Measurements from ENCODE around the gene TOP1.

Gene TOP1

GRCh38 chr20:41055679-41056078, 27.1 kb downstream of the TOP1 start:
- Histone ChIP-seq H3K27ac (ENCODE audit: low read length) (no peak overlapping the region), H3K27me3 (ENCODE audit: insufficient read depth, low read length, poor library complexity) (no peaks in the 10 kb centered on the region), H4K20me1 (ENCODE audit: insufficient read depth, low read length) (peaks cover 78% of the 10 kb centered on the region), H3K9me3 (ENCODE audit: insufficient read depth, low read length, severe bottlenecking) (no peaks in the 10 kb centered on the region), H3K4me3 (ENCODE audit: low read depth in 1 of 2, low read length in 2 of 2) (no peak overlapping the region), H3K4me1 (ENCODE audit: insufficient read depth, low read length) (no peaks in the 10 kb centered on the region), H3K79me2 (ENCODE audit: insufficient read depth, low read length) (peaks cover 100% of the 10 kb centered on the region), H2AFZ (ENCODE audit: low read depth, low read length) (no peak overlapping the region), H3K36me3 (ENCODE audit: insufficient read depth, low read length) (peaks cover 13% of the 10 kb centered on the region; the same call in 1 of the 2 replicates), H3K9ac (ENCODE audit: low read depth, low read length) (no peak overlapping the region), H3K4me2 (ENCODE audit: insufficient read depth, low read length) (no peak overlapping the region)
- no peak for ATAC-seq (ENCODE audit: insufficient read depth, low read depth)
- TF ChIP-seq CTCF (IDR thresholded peaks at IDR 0.05; ENCODE audit: borderline replicate concordance, extremely low read depth, low read length, poor library complexity, severe bottlenecking) = no peak
- no peak for TF ChIP-seq EZH2 (IDR thresholded peaks at IDR 0.05; ENCODE audit: borderline replicate concordance, low read depth, low read length, severe bottlenecking)
- DNase-seq = no peak

GRCh38 chr20:41057999-41058673, 29.5 kb downstream of the TOP1 start:
- DNase-seq (no peak), ATAC-seq (ENCODE audit: insufficient read depth, low read depth) (no peak; the same call in 2 of the 3 replicates)
- Histone ChIP-seq H3K27me3 (ENCODE audit: insufficient read depth, low read length, poor library complexity) (no peaks in the 10 kb centered on the region), H2AFZ (ENCODE audit: low read depth, low read length) (no peak overlapping the region), H3K27ac (ENCODE audit: low read length) (no peak overlapping the region), H3K4me2 (ENCODE audit: insufficient read depth, low read length) (no peak overlapping the region), H3K36me3 (ENCODE audit: insufficient read depth, low read length) (peaks cover 36% of the 10 kb centered on the region), H3K9me3 (ENCODE audit: insufficient read depth, low read length, severe bottlenecking) (no peaks in the 10 kb centered on the region), H4K20me1 (ENCODE audit: insufficient read depth, low read length) (peaks cover 70% of the 10 kb centered on the region), H3K9ac (ENCODE audit: low read depth, low read length) (no peak overlapping the region), H3K4me3 (ENCODE audit: low read depth in 1 of 2, low read length in 2 of 2) (no peak overlapping the region), H3K79me2 (ENCODE audit: insufficient read depth, low read length) (peaks cover 100% of the 10 kb centered on the region), H3K4me1 (ENCODE audit: insufficient read depth, low read length) (no peaks in the 10 kb centered on the region)
- TF ChIP-seq EZH2 (IDR thresholded peaks at IDR 0.05; ENCODE audit: borderline replicate concordance, low read depth, low read length, severe bottlenecking) (no peak), CTCF (IDR thresholded peaks at IDR 0.05; ENCODE audit: borderline replicate concordance, extremely low read depth, low read length, poor library complexity, severe bottlenecking) (no peak)

GRCh38 chr20:41058674-41059635, 30.3 kb downstream of the TOP1 start:
- Histone ChIP-seq H3K4me1 (ENCODE audit: insufficient read depth, low read length) (no peaks in the 10 kb centered on the region), H4K20me1 (ENCODE audit: insufficient read depth, low read length) (peaks cover 65% of the 10 kb centered on the region), H3K27ac (ENCODE audit: low read length) (no peak overlapping the region), H3K9me3 (ENCODE audit: insufficient read depth, low read length, severe bottlenecking) (no peaks in the 10 kb centered on the region), H3K4me2 (ENCODE audit: insufficient read depth, low read length) (no peak overlapping the region), H3K36me3 (ENCODE audit: insufficient read depth, low read length) (peaks cover 44% of the 10 kb centered on the region), H3K9ac (ENCODE audit: low read depth, low read length) (no peak overlapping the region), H3K4me3 (ENCODE audit: low read depth in 1 of 2, low read length in 2 of 2) (no peak overlapping the region), H3K79me2 (ENCODE audit: insufficient read depth, low read length) (peaks cover 100% of the 10 kb centered on the region), H2AFZ (ENCODE audit: low read depth, low read length) (no peak overlapping the region), H3K27me3 (ENCODE audit: insufficient read depth, low read length, poor library complexity) (no peaks in the 10 kb centered on the region)
- no peak for DNase-seq
- TF ChIP-seq CTCF (IDR thresholded peaks at IDR 0.05; ENCODE audit: borderline replicate concordance, extremely low read depth, low read length, poor library complexity, severe bottlenecking) (no peak), EZH2 (IDR thresholded peaks at IDR 0.05; ENCODE audit: borderline replicate concordance, low read depth, low read length, severe bottlenecking) (no peak)
- no peak for ATAC-seq (ENCODE audit: insufficient read depth, low read depth)
